Activated CD8-positive, alpha-beta T cell treated with anti-CD3 and anti-CD28 coated beads for 36 hours (primary cell): ENCODE data around the gene ZSCAN26. TPM values are rescaled to one million over a fixed set of nuclear protein-coding genes. Genes with fewer than 3 reads are reported as not detected.

Source experiments
- ATAC-seq: fragments of 200-7000 bp; cut with Tn5 transposase; one replicate; pipeline ENCODE4 v1.10.0; 2021; ENCODE audit warnings: mild to moderate bottlenecking, moderate library complexity
- CTCF ChIA-PET: fragments of 350-600 bp; sonication (Branson Sonifier 250); formaldehyde crosslinking; loops from one replicate; lab custom pipeline; 2021; ENCODE audit warnings: antibody characterized with exemption; lab: Charles Lee
- POLR2A ChIA-PET: fragments of 350-600 bp; sonication (Branson Sonifier 250); formaldehyde crosslinking; loops from one replicate; lab custom pipeline; 2021; ENCODE audit warnings: antibody characterized with exemption; lab: Charles Lee
- DNase-seq: peaks from one replicate; pipeline ENCODE4 v3.0.0-alpha.2; 2020
- H3K27ac Mint-ChIP-seq: one replicate; pipeline ENCODE4 v1.8.0; 2021; ENCODE audit warnings: mild to moderate bottlenecking, mixed read lengths
- H3K27me3 Mint-ChIP-seq: one replicate; pipeline ENCODE4 v1.8.0; 2021; ENCODE audit warnings: mixed read lengths
- H3K36me3 Mint-ChIP-seq: one replicate; pipeline ENCODE4 v1.8.0; 2021; ENCODE audit warnings: low read depth, mixed read lengths
- H3K4me1 Mint-ChIP-seq: one replicate; pipeline ENCODE4 v1.8.0; 2021; ENCODE audit warnings: low read depth, mixed read lengths
- H3K4me3 Mint-ChIP-seq: one replicate; pipeline ENCODE4 v1.8.0; 2021; ENCODE audit warnings: mild to moderate bottlenecking, moderate library complexity, mixed read lengths
- H3K9me3 Mint-ChIP-seq: one replicate; pipeline ENCODE4 v1.8.0; 2021; ENCODE audit warnings: mixed read lengths
- CTCF ChIP-seq: fragments of 200-600 bp; IDR thresholded peaks from one replicate; pipeline ENCODE4 v1.8.0; 2022; ENCODE audit warnings: antibody characterized with exemption, mild to moderate bottlenecking
- intact Hi-C: fragments of 100-400 bp; cut with micrococcal nuclease; formaldehyde crosslinking; loops from one replicate; pipeline ENCODE4 v1.10.0; 2022
- total RNA-seq, 2 experiments: library from RNA; stranded (reverse); gene quantifications; one replicate each; pipeline ENCODE4 v1.2.3, GENCODE V29; 2021

Gene ZSCAN26
- total RNA-seq, 2 experiments from 2014 or later: 3.6 to 3.8 TPM

- ChIA-PET CTCF (no interaction called here), POLR2A (interaction anchor here (1.0 kb wide), 1 partner anchor 18 kb away, joined by 4 read pairs; the partner anchor contains the start of gene ZSCAN26)
- no peak overlapping the region for H3K27ac Mint-ChIP-seq
- no peaks in the 10 kb centered on the region for H3K9me3 Mint-ChIP-seq
- ATAC-seq: no peak
- H3K4me1 Mint-ChIP-seq: peaks cover 28% of the 10 kb centered on the region
- H3K4me3 Mint-ChIP-seq: no peak overlapping the region
- H3K27me3 Mint-ChIP-seq: no peaks in the 10 kb centered on the region
- TF ChIP-seq CTCF: no peak
- no peak for DNase-seq
- intact Hi-C loops: no loop called here
- H3K36me3 Mint-ChIP-seq: peaks cover 28% of the 10 kb centered on the region
Measured at GRCh38 chr6:28248916-28249315, 18.0 kb upstream of the ZSCAN26 start.

- Mint-ChIP-seq H3K36me3 (peaks cover 11% of the 10 kb centered on the region), H3K9me3 (no peaks in the 10 kb centered on the region), H3K4me1 (peaks cover 28% of the 10 kb centered on the region), H3K27ac (no peak overlapping the region), H3K27me3 (no peaks in the 10 kb centered on the region), H3K4me3 (peak overlapping the region; percentile 66)
- ChIA-PET CTCF (interaction anchor here (1.2 to 2.0 kb wide), 2 partner anchors 10 to 105 kb away, joined by 3 to 8 read pairs; no protein-coding TSS in a partner anchor), POLR2A (interaction anchor here (1.2 kb wide), 1 partner anchor 109 kb away, joined by 6 read pairs; the partner anchor contains the start of gene ZKSCAN8)
- no peak for TF ChIP-seq CTCF
- intact Hi-C loops: loop anchor here (10.0 kb wide), 1 partner anchor 116 kb away; no protein-coding TSS in a partner anchor
- DNase-seq (no peak), ATAC-seq (no peak)
Measured at GRCh38 chr6:28250747-28251146, 16.2 kb upstream of the ZSCAN26 start.

GRCh38 chr6:28251661-28252008 is 15.3 kb upstream of the ZSCAN26 start:
- no peak for TF ChIP-seq CTCF
- H3K27ac Mint-ChIP-seq: peak overlapping the region; percentile 87
- DNase-seq (peak; percentile 55), ATAC-seq (peak; percentile 74)
- peaks cover 28% of the 10 kb centered on the region for H3K4me1 Mint-ChIP-seq
- H3K4me3 Mint-ChIP-seq: peak overlapping the region; percentile 99
- POLR2A ChIA-PET: interaction anchor here (0.6 to 1.6 kb wide), 5 partner anchors 13 to 357 kb away, joined by 3 to 8 read pairs (median 4); partner anchors contain the start of genes ZKSCAN8 and ZSCAN26
- H3K27me3 Mint-ChIP-seq: no peaks in the 10 kb centered on the region
- CTCF ChIA-PET: interaction anchor here (1.2 to 2.8 kb wide), 4 partner anchors 16 to 125 kb away, joined by 3 to 11 read pairs (median 6); partner anchors contain the start of gene ZKSCAN8
- no peaks in the 10 kb centered on the region for H3K9me3 Mint-ChIP-seq
- intact Hi-C loops: loop anchor here (10.0 kb wide), 1 partner anchor 117 kb away; no protein-coding TSS in a partner anchor
- peaks cover 5% of the 10 kb centered on the region for H3K36me3 Mint-ChIP-seq

GRCh38 chr6:28252009-28252975 is 14.7 kb upstream of the ZSCAN26 start, which contains the start of gene ZKSCAN4:
Gene ZKSCAN4, minus strand, starts transcription at chr6:28252269. Its CDS starts 289 bp downstream, at chr6:28251980.
- ChIA-PET CTCF (interaction anchor here (0.8 to 2.8 kb wide), 6 partner anchors 14 to 126 kb away, joined by 3 to 11 read pairs (median 6); partner anchors contain the start of gene ZKSCAN8), POLR2A (interaction anchor here (0.6 to 1.6 kb wide), 5 partner anchors 12 to 1662 kb away, joined by 3 to 8 read pairs (median 4); partner anchors contain the start of gene ZSCAN26)
- no peak for TF ChIP-seq CTCF
- DNase-seq (peak; percentile 88), ATAC-seq (peak; percentile 81)
- Mint-ChIP-seq H3K4me3 (peak within 1 kb of the TSS; percentile 99), H3K9me3 (no peaks in the 10 kb centered on the region), H3K27ac (peak within 1 kb of the TSS; percentile 87), H3K36me3 (peaks cover 4% of the 10 kb centered on the region), H3K27me3 (no peaks in the 10 kb centered on the region), H3K4me1 (peaks cover 28% of the 10 kb centered on the region)
- intact Hi-C loops: loop anchor here (10.0 kb wide), 1 partner anchor 117 kb away; no protein-coding TSS in a partner anchor
